ENCODE data around the gene FARSB.
"Not testable (repeated sequence)": the region's sequence is repeated elsewhere in the genome, so short reads cannot be mapped to it uniquely, and the experiment has no call there.

Gene FARSB

GRCh38 chr2:222698276-222698675 is 42.4 kb upstream of the FARSB start (continued):
- no peak for TF ChIP-seq BCL11A (tag by site-specific recombination; IDR thresholded peaks at IDR 0.05; ENCODE audit: low read depth)

- POLR2A ChIA-PET: no interaction called here
- H3K4me1 ChIP-seq (ENCODE audit: control insufficient read depth, insufficient read depth, low read length): no peaks in the 10 kb centered on the region
- no peaks in the 10 kb centered on the region for H3K36me3 ChIP-seq (ENCODE audit: control insufficient read depth in 2 of 2, insufficient read depth in 1 of 2, low read length in 2 of 2)
- TF ChIP-seq ZNF530 (tag by site-specific recombination; IDR thresholded peaks at IDR 0.05; ENCODE audit: low read depth) (no peak), ZNF654 (tag by site-specific recombination; IDR thresholded peaks at IDR 0.05; ENCODE audit: low read depth) (peak; percentile 12; the same call in 1 of the 2 replicates), ZXDB (tag by site-specific recombination; IDR thresholded peaks at IDR 0.05) (peak; percentile 31; the same call in 1 of the 2 replicates), ZNF175 (tag by site-specific recombination; IDR thresholded peaks at IDR 0.05) (no peak), ZNF664 (tag by site-specific recombination; IDR thresholded peaks at IDR 0.05) (no peak)
- no peak overlapping the region for H3K4me3 ChIP-seq (ENCODE audit: low read depth, low read length)
- no peaks in the 10 kb centered on the region for H3K9me3 ChIP-seq (ENCODE audit: control insufficient read depth, insufficient read depth, low read depth, low read length)
- CTCF ChIA-PET: interaction anchor here (0.6 to 1.0 kb wide), 4 partner anchors 69 to 276 kb away, joined by 3 to 4 read pairs (median 4); no protein-coding TSS in a partner anchor
- H3K27ac ChIP-seq (ENCODE audit: extremely low read depth, low read depth, low read length): no peak overlapping the region
Measured at GRCh38 chr2:222693837-222694236, 37.9 kb upstream of the FARSB start.

- H3K4me1 ChIP-seq (ENCODE audit: control insufficient read depth, insufficient read depth, low read length); H3K27ac ChIP-seq (ENCODE audit: extremely low read depth, low read depth, low read length); H3K36me3 ChIP-seq (ENCODE audit: control insufficient read depth in 2 of 2, insufficient read depth in 1 of 2, low read length in 2 of 2); H3K4me3 ChIP-seq (ENCODE audit: low read depth, low read length); POLR2A ChIA-PET; H3K9me3 ChIP-seq (ENCODE audit: control insufficient read depth, insufficient read depth, low read depth, low read length): not testable (repeated sequence)
- CTCF ChIA-PET: interaction anchor here (0.7 to 0.9 kb wide), 2 partner anchors 197 to 276 kb away, joined by 3 to 4 read pairs; no protein-coding TSS in a partner anchor
Measured at GRCh38 chr2:222693413-222693812, 37.5 kb upstream of the FARSB start.

GRCh38 chr2:222690564-222691200 is 34.8 kb upstream of the FARSB start:
- CTCF ChIA-PET: interaction anchor here (0.5 to 4.6 kb wide), 50 partner anchors 7 to 1815 kb away, joined by 3 to 37 read pairs (median 4); no protein-coding TSS in a partner anchor
- no peak overlapping the region for H3K4me3 ChIP-seq (ENCODE audit: low read depth, low read length)
- H3K9me3 ChIP-seq (ENCODE audit: control insufficient read depth, insufficient read depth, low read depth, low read length): no peaks in the 10 kb centered on the region
- H3K27ac ChIP-seq (ENCODE audit: extremely low read depth, low read depth, low read length): no peak overlapping the region
- no peaks in the 10 kb centered on the region for H3K36me3 ChIP-seq (ENCODE audit: control insufficient read depth in 2 of 2, insufficient read depth in 1 of 2, low read length in 2 of 2)
- POLR2A ChIA-PET: no interaction called here
- H3K4me1 ChIP-seq (ENCODE audit: control insufficient read depth, insufficient read depth, low read length): no peaks in the 10 kb centered on the region
- TF ChIP-seq ZNF24 (tag by site-specific recombination; IDR thresholded peaks at IDR 0.05) (no peak), ZSCAN30 (tag by site-specific recombination; IDR thresholded peaks at IDR 0.05) (peak; percentile 74), ZNF658 (tag by site-specific recombination; IDR thresholded peaks at IDR 0.05) (no peak), EGR2 (tag by site-specific recombination; IDR thresholded peaks at IDR 0.05; ENCODE audit: low read depth) (no peak), ZNF501 (tag by site-specific recombination; IDR thresholded peaks at IDR 0.05) (0 out of 2 replicates have a peak, but pooled peaks have one; percentile 21), SP7 (tag by site-specific recombination; IDR thresholded peaks at IDR 0.05) (peak; percentile 41; the same call in 1 of the 2 replicates), ZNF704 (tag by site-specific recombination; IDR thresholded peaks at IDR 0.05) (no peak), CTCF (tag by site-specific recombination; IDR thresholded peaks at IDR 0.05) (peak; percentile 82), ZNF16 (tag by site-specific recombination; IDR thresholded peaks at IDR 0.05; ENCODE audit: low read depth) (no peak), OSR2 (tag by site-specific recombination; IDR thresholded peaks at IDR 0.05) (peak; percentile 11; the same call in 1 of the 2 replicates), ZNF530 (tag by site-specific recombination; IDR thresholded peaks at IDR 0.05; ENCODE audit: low read depth) (no peak), ZNF654 (tag by site-specific recombination; IDR thresholded peaks at IDR 0.05; ENCODE audit: low read depth) (peak; percentile 85), ZNF677 (tag by site-specific recombination; IDR thresholded peaks at IDR 0.05) (no peak), KLF8 (tag by site-specific recombination; IDR thresholded peaks at IDR 0.05) (no peak)

All from HEK293 (cell line).